Fibroblast of pulmonary artery (primary cell): Measurements from ENCODE around the gene JUNB.

ENCODE experiments used
- DNase-seq: peaks from one replicate; pipeline ENCODE4 v3.0.0-alpha.2; 2010; ENCODE audit warnings: low read depth
- H3K4me3 ChIP-seq: replicated peaks from 2 replicates; pipeline ENCODE4 v1.5.1; 2011; ENCODE audit warnings: low read depth, mild to moderate bottlenecking, control low read depth, low read length, moderate library complexity
- TF ChIP-seq, protein P1 (sequence below): IDR thresholded peaks from 2 replicates; pipeline ENCODE4 v1.5.1; 2011; ENCODE audit warnings: mild to moderate bottlenecking, control low read depth, low read length, inconsistent platforms; ENCODE audit errors: missing control alignments

Gene JUNB

DNA sequence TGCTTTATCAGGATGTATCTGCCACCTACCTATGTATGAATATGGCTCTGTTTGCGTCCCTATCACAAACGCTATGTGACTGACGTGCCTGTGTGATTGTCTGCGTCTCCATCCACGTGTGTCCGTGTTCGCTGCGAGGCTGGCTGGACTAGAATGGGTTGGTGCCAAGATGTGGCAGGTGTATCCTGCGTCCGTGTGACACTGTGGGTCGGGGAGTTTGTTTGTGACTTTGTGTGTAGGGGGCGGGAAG is 9.2 kb upstream of the JUNB start:
- H3K4me3 ChIP-seq = peak overlapping the region; percentile 49
- no peak for DNase-seq
- TF ChIP-seq, protein P1, sequence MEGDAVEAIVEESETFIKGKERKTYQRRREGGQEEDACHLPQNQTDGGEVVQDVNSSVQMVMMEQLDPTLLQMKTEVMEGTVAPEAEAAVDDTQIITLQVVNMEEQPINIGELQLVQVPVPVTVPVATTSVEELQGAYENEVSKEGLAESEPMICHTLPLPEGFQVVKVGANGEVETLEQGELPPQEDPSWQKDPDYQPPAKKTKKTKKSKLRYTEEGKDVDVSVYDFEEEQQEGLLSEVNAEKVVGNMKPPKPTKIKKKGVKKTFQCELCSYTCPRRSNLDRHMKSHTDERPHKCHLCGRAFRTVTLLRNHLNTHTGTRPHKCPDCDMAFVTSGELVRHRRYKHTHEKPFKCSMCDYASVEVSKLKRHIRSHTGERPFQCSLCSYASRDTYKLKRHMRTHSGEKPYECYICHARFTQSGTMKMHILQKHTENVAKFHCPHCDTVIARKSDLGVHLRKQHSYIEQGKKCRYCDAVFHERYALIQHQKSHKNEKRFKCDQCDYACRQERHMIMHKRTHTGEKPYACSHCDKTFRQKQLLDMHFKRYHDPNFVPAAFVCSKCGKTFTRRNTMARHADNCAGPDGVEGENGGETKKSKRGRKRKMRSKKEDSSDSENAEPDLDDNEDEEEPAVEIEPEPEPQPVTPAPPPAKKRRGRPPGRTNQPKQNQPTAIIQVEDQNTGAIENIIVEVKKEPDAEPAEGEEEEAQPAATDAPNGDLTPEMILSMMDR = no peak

DNA sequence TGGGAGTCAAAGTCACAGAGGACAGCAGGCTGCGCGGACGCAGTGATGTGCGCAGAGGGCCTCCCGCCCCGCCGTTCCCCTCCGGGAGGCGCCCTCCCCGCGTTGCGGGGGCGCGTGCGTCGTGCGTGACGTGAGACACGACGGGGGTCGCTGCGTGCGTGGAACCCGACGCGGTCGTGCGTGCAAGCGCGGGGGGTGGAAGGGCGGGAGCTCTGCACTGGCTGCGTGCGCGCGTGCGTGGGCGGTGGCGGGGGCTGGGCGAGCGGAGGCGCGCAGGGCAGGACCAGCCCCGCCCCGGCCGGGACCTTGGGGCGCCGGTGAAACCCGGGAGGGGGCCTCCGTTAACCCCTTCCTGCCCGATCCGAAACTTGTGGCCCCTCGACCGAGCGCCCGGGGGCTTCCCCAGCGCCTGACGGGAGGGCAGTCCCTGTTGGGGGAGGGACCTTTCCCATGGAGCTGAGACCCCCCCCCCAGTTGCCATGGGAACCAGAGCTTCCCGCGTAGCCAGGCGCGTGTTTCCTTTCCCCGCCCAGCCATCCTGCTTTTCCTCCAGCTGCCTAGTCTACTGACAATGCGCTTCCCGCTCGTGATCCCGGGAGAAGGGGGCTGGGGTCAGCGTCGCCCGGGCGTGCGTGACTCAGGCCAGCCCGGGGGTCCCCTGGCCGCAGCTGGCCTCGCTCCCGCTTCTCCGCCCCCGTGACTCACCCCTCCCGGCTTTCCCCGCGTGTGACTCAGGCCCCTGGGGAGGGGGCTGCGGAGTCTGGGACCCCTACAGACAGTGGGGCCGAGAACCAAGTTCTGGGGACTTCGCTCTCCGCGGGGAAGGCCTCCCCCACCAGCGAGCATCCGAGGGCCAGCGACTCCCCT is 8.6 kb upstream of the JUNB start:
- peak; percentile 92 for DNase-seq
- peak overlapping the region; percentile 49 for H3K4me3 ChIP-seq
- TF ChIP-seq, protein P1 = no peak

DNA sequence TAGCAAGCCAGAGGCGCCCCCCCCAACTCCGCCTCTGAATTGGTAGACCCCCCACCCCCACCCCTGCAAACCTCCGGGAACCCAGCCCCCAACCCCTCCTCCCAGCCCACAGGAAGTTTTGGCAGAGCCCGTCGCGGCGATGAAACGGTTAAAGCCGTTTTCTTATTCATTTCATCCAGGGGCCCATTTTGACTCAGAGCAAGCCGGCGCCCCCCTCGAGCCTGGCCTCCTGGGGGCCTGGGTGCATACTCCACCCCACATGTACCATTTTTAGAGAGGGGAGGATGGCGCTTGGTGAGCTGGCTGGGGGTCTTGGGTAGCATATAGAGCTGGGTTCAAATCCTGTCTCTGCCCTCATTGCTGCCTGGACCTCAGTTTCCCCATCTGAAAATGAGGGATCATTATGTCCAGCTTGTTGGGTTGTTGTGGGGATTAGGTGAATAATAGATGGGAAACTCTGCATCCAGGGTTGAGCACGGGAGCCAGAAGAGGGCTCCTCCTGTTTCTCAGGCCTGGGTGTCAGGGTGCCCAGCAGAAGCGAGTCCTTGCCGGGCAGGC is 7.9 kb upstream of the JUNB start:
- TF ChIP-seq, protein P1 = no peak
- DNase-seq = no peak
- H3K4me3 ChIP-seq = peak overlapping the region; percentile 49

DNA sequence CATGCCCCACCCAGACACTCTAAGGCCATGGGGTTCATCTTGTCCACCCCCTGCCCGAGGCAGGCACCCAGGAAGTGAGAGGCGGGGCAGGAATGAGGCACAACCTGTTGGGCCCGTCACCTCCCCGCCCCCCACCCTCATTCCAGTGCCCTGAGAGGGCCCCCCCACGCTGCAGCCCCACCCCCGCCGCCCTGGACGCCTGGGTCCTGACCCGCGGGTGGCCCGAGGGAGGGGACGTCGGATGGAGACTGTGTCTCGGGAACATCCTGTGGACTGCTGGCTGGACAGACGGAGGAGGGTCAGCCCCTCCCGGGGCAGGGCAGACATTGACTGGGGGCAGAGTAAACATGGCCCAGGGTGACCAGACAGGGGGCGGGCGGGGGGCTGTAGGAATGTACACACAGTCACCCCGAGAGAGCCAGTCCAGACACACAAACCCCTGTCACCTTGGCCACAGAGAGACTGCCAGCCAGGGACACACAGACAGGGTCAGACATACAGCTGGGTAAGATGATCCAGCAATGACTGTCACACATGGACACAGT is 7.4 kb upstream of the JUNB start:
- no peak for DNase-seq
- no peak overlapping the region for H3K4me3 ChIP-seq
- TF ChIP-seq, protein P1 = no peak

DNA sequence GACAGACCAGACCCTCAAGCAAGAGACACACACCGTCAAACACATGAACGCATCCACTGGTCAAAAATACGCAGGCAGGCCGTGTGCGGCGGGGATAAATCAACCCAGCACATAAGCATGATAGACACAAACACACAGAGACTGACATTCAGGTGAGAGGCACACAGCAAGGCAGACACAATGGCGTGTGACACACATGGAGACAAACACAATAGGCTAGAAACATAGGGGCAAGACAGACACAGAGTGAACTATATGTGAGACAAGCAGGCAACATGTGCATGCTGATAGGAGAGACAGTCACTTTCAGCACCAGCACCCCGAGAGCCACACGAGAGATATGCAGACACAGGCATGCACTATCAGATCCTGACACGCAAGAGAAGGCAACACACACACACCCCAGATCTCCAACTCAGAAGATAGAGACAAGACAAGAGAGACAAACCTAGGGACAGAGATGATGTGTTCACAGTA is 6.9 kb upstream of the JUNB start:
- DNase-seq = no peak
- TF ChIP-seq, protein P1 = no peak
- no peak overlapping the region for H3K4me3 ChIP-seq

DNA sequence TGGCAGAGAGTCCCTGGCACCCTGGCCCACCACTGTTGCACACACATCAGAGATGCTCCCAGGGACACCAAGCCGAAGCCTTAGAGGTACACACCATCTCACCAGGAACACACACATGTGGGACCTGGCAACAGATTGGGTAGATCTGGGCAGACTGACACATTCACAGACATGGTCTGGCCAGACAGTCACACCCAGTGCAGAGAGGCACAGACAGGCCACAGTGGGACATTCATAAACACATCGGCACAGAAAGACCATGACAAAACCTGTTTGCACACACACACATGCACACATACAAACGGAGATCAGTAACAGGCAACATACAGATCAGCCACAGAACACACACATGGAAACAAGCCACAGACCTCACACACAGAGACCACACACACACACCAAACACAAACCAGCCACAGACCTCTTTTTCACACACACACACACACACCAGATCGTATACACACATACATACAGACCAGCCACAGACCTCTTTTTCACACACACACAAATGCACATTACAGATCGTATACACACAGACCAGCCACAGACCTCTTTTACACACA is 6.3 kb upstream of the JUNB start:
- DNase-seq = no peak
- no peak overlapping the region for H3K4me3 ChIP-seq

More for the DNA sequence above, 6.3 kb upstream of the JUNB start:
- TF ChIP-seq, protein P1 = no peak
